ENCODE measurements around the gene CPNE8. TPM values are rescaled to one million over a fixed set of nuclear protein-coding genes. Genes with fewer than 3 reads are reported as not detected.

Gene CPNE8
- total and polyA plus RNA-seq, 10 of the 15 experiments (the other 5 are each of a cell fraction or from before 2014, with no cell fraction given), result 11.3 to 38.4 (median 18.9) TPM

GRCh38 chr12:38906482-38907200 lies 1.2 kb upstream of the CPNE8 start (continued):
- TF ChIP-seq SREBF2 (IDR thresholded peaks at IDR 0.05; ENCODE audit: low read length) (no peak), ZBTB11 (CRISPR knock-in tag; IDR thresholded peaks at IDR 0.05) (no peak), TAF1 (IDR thresholded peaks at IDR 0.05; ENCODE audit: borderline replicate concordance, low read depth, low read length) (peak; percentile 41; the same call in 1 of the 2 replicates), REST (IDR thresholded peaks at IDR 0.05; ENCODE audit: low read depth, low read length) (no peak), IRF5 (IDR thresholded peaks at IDR 0.05; ENCODE audit: borderline replicate concordance) (no peak), RAD51 (IDR thresholded peaks at IDR 0.05) (no peak), RELA (IDR thresholded peaks at IDR 0.05; ENCODE audit: borderline replicate concordance, partially characterized antibody) (peak; percentile 24), USF2 (IDR thresholded peaks at IDR 0.05; ENCODE audit: borderline replicate concordance, low read depth, low read length) (no peak), HDAC2 (IDR thresholded peaks at IDR 0.05) (no peak), LARP7 (IDR thresholded peaks at IDR 0.05) (peak; percentile 70; the same call in 1 of the 2 replicates), CREB1 (IDR thresholded peaks at IDR 0.05; ENCODE audit: low read depth) (peak; percentile 51), POLR2AphosphoS5 (IDR thresholded peaks at IDR 0.05; ENCODE audit: low read length) (no peak), EP300 (IDR thresholded peaks at IDR 0.05; ENCODE audit: borderline replicate concordance in 1 of 2, control insufficient read depth in 1 of 2, low read depth in 2 of 2, low read length in 2 of 2) (0 out of 4 replicates have a peak, but pooled peaks of 1 of the 2 experiments have one; percentile 17), NFIC (IDR thresholded peaks at IDR 0.05; ENCODE audit: low read depth, low read length) (0 out of 2 replicates have a peak, but pooled peaks have one; percentile 36), NR2C2 (IDR thresholded peaks at IDR 0.05; ENCODE audit: borderline replicate concordance, control insufficient read depth, insufficient read length, low read depth) (no peak), CBFB (IDR thresholded peaks at IDR 0.05; ENCODE audit: low read depth) (no peak), CHD4 (IDR thresholded peaks at IDR 0.05) (no peak), NBN (IDR thresholded peaks at IDR 0.05) (peak; percentile 75; the same call in 1 of the 2 replicates), YY1 (IDR thresholded peaks at IDR 0.05; ENCODE audit: low read depth, low read length) (peak; percentile 74)
